ENCODE data around the gene RAVER1. TPM values are rescaled to one million over a fixed set of nuclear protein-coding genes. Genes with fewer than 3 reads are reported as not detected.

Gene RAVER1
- total and polyA plus RNA-seq, 2 of the 8 experiments (the other 6 are each of a cell fraction or from before 2014, with no cell fraction given), result 5.7 to 70.5 TPM

GRCh38 chr19:10318807-10319682 is 14.3 kb downstream of the RAVER1 start:
- 89% methylated on average over 13 of the region's 13 CpGs; no CpG with 5 or more reads in 1 of the 2 experiments for WGBS, 2 experiments (ENCODE audit: extremely low coverage in 1 of 2, insufficient coverage in 1 of 2, insufficient read length in 1 of 2, insufficient replicate concordance in 2 of 2, low coverage in 1 of 2, low lambda C conversion rate in 2 of 2, missing lambda C conversion rate in 1 of 2)
- POLR2A ChIA-PET (ENCODE audit: partially characterized antibody), result interaction anchor here (0.8 to 11.4 kb wide), 5 partner anchors 12 to 48 kb away, joined by 3 to 104 read pairs (median 4); partner anchors contain the start of genes ICAM1 and RAVER1
- no peak overlapping the region for H2BK15ac ChIP-seq (ENCODE audit: low read length)

More at GRCh38 chr19:10318807-10319682, 14.3 kb downstream of the RAVER1 start:
- no peaks in the 10 kb centered on the region for H3K79me2 ChIP-seq (ENCODE audit: control insufficient read depth in 1 of 2, insufficient read depth in 2 of 2, low read length in 2 of 2)
- no peak overlapping the region for H3K27ac ChIP-seq (ENCODE audit: low read depth, low read length)
- H4K91ac ChIP-seq (replicated peaks; ENCODE audit: insufficient read length, low read length), result no peak overlapping the region
- H3K27me3 ChIP-seq (replicated peaks in 1 of 4; ENCODE audit: control insufficient read depth in 3 of 4, extremely low read depth in 1 of 4, insufficient read depth in 3 of 4, low read length in 3 of 4), result no peaks in the 10 kb centered on the region; a peak in 1 of 7 replicates
- CTCF ChIA-PET (ENCODE audit: partially characterized antibody), result interaction anchor here (0.6 to 2.1 kb wide), 6 partner anchors 20 to 130 kb away, joined by 3 to 12 read pairs (median 4); no protein-coding TSS in a partner anchor
- peaks cover 3% of the 10 kb centered on the region; the same call in 1 of the 2 replicates for H3K23me2 ChIP-seq (ENCODE audit: low read depth, low read length)
- H3K4me3 ChIP-seq (ENCODE audit: extremely low read depth in 1 of 4, insufficient read depth in 2 of 4, low read depth in 3 of 4, low read length in 4 of 4), result no peak overlapping the region
- no peak overlapping the region for H4K5ac ChIP-seq (ENCODE audit: insufficient read length, low read depth, low read length)
- no peaks in the 10 kb centered on the region; the same call in 1 of the 2 replicates for H3K79me1 ChIP-seq (ENCODE audit: low read depth, low read length)
- H3K4me1 ChIP-seq (replicated peaks in 1 of 4; ENCODE audit: control insufficient read depth in 3 of 4, insufficient read depth in 4 of 4, low read length in 3 of 4), result no peaks in the 10 kb centered on the region; a peak in 1 of 7 replicates
- H3K56ac ChIP-seq (replicated peaks; ENCODE audit: insufficient read length, low read depth, low read length), result no peak overlapping the region
- H2BK12ac ChIP-seq (ENCODE audit: low read depth, low read length), result no peak overlapping the region
- TF ChIP-seq KDM5A (IDR thresholded peaks at IDR 0.05; ENCODE audit: low read length) (no peak), FOSL1 (IDR thresholded peaks at IDR 0.05; ENCODE audit: insufficient read depth, low read depth, low read length) (no peak), ATF3 (IDR thresholded peaks at IDR 0.05; ENCODE audit: insufficient read depth, low read depth, low read length) (no peak), CREB1 (IDR thresholded peaks at IDR 0.05) (no peak), PHF8 (conservative IDR thresholded peaks at IDR 0.05; ENCODE audit: low read depth, low read length) (no peak), GTF2F1 (IDR thresholded peaks at IDR 0.05; ENCODE audit: borderline replicate concordance, low read depth, low read length) (no peak), KDM1A (IDR thresholded peaks at IDR 0.05; ENCODE audit: borderline replicate concordance, low read length) (no peak), CHD1 (IDR thresholded peaks at IDR 0.05; ENCODE audit: low read depth, low read length) (no peak), BCL11A (IDR thresholded peaks at IDR 0.05; ENCODE audit: low read depth in 2 of 2, low read length in 2 of 2) (no peak), SIN3A (conservative IDR thresholded peaks at IDR 0.05 in 1 of 2, IDR thresholded peaks at IDR 0.05 in 1 of 2; ENCODE audit: low read depth in 1 of 2, low read length in 2 of 2) (no peak), SP1 (IDR thresholded peaks at IDR 0.05; ENCODE audit: low read depth, low read length) (no peak), TAF1 (IDR thresholded peaks at IDR 0.05; ENCODE audit: low read depth, low read length) (no peak)
- H2BK20ac ChIP-seq (ENCODE audit: low read length), result no peak overlapping the region
- H2BK120ac ChIP-seq (replicated peaks; ENCODE audit: low read depth, low read length), result no peak overlapping the region
- no peak overlapping the region for H3K4ac ChIP-seq (replicated peaks; ENCODE audit: insufficient read length, low read depth, low read length)
- peaks cover 0 to 11% of the 10 kb centered on the region in 2 experiments for H4K20me1 ChIP-seq (replicated peaks in 1 of 2; ENCODE audit: control insufficient read depth in 1 of 2, insufficient read depth in 2 of 2, low read length in 2 of 2)
- FAIRE-seq (no peak), DNase-seq (ENCODE audit: low read depth in 1 of 2, low spot score in 2 of 2) (no peak)
- H2AFZ ChIP-seq (ENCODE audit: low read length), result no peak overlapping the region
- H3K14ac ChIP-seq (ENCODE audit: insufficient read length), result no peak overlapping the region
- H3K9me3 ChIP-seq (ENCODE audit: insufficient read depth in 2 of 2, low read depth in 1 of 2, low read length in 1 of 2), result no peaks in the 10 kb centered on the region
- H2BK5ac ChIP-seq (ENCODE audit: low read depth, low read length), result no peak overlapping the region
- H2AK5ac ChIP-seq (ENCODE audit: low read depth, low read length), result no peak overlapping the region
- no peak overlapping the region for H3K4me2 ChIP-seq (ENCODE audit: insufficient read depth in 1 of 2, low read depth in 2 of 2, low read length in 2 of 2)
- no peak overlapping the region for H3K18ac ChIP-seq (ENCODE audit: extremely low read depth, low read length)
- H3K36me3 ChIP-seq (ENCODE audit: control insufficient read depth in 2 of 4, insufficient read depth in 4 of 4, low read length in 3 of 4), result peaks cover 18 to 52% (median 42%) of the 10 kb centered on the region in 4 experiments
- no peak overlapping the region for H3K23ac ChIP-seq (ENCODE audit: insufficient read length)
- no peak overlapping the region for H4K8ac ChIP-seq (ENCODE audit: extremely low read depth, insufficient read depth, low read length)
- no peak overlapping the region for H3K9ac ChIP-seq (replicated peaks in 1 of 4; ENCODE audit: extremely low read depth in 1 of 4, low read depth in 3 of 4, low read length in 3 of 4)

All from H1 (cell line).